SK-N-SH (cell line): ENCODE data around the gene BRME1. TPM values are rescaled to one million over a fixed set of nuclear protein-coding genes. Genes with fewer than 3 reads are reported as not detected.
A peak's percentile ranks its signal among the peaks of the same experiment; 100 is the strongest.

Experiments used
- CTCF ChIA-PET: fragments of 300-600, 350-600 bp; formaldehyde crosslinking; extraction: SDS; loops from one replicate; lab custom pipeline; 2021; lab: Yijun Ruan, JAX
- POLR2A ChIA-PET: fragments of 350-600 bp; sonication (Branson Sonifier 250); formaldehyde crosslinking; extraction: SDS; loops from one replicate; lab custom pipeline; 2020; ENCODE audit warnings: antibody characterized with exemption, inconsistent platforms; lab: Yijun Ruan, JAX
- DNase-seq: peaks from one replicate; pipeline ENCODE4 v3.0.0; 2012
- H2AFZ ChIP-seq: fragments of 200-600 bp; sonication (generic); 2 replicates; pipeline ENCODE4 v1.8.1; 2016; ENCODE audit warnings: antibody characterized with exemption, mild to moderate bottlenecking, low read depth
- H3F3A ChIP-seq: fragments of 200-600 bp; sonication (generic); replicated peaks from 2 replicates; pipeline ENCODE3; 2016; ENCODE audit warnings: antibody characterized with exemption, mild to moderate bottlenecking; ENCODE audit not compliant: insufficient read depth
- H3K27ac ChIP-seq, 2 experiments: fragments of 200-500 bp in 1 of 2; fragments of 200-600 bp in 1 of 2; sonication (Bioruptor generic) in 1 of 2; sonication (generic), shearing (Covaris generic) in 1 of 2; 2 replicates each; pipeline versions ENCODE4 v1.5.1 to v1.6.1; 2014 to 2016; ENCODE audit warnings: low read depth in 2 of 2, inconsistent platforms in 1 of 2, low read length in 1 of 2, mild to moderate bottlenecking in 1 of 2, mixed read lengths in 1 of 2
- H3K27me3 ChIP-seq: fragments of 200-600 bp; sonication (generic), shearing (Covaris generic); 2 replicates; pipeline ENCODE4 v1.6.1; 2016; ENCODE audit warnings: mixed run types; ENCODE audit not compliant: insufficient read depth
- H3K36me3 ChIP-seq, 2 experiments: fragments of 200-500 bp in 1 of 2; fragments of 200-600 bp in 1 of 2; sonication (Bioruptor generic) in 1 of 2; sonication (generic) in 1 of 2; replicated peaks in 1 of 2; 2 replicates each; pipeline versions ENCODE3 to v1.5.1; 2014 to 2016; ENCODE audit warnings: low read length in 1 of 2, mild to moderate bottlenecking in 1 of 2; ENCODE audit not compliant: insufficient read depth in 2 of 2, control insufficient read depth in 1 of 2
- H3K4me1 ChIP-seq, 2 experiments: fragments of 200-500 bp in 1 of 2; fragments of 200-600 bp in 1 of 2; sonication (Bioruptor generic) in 1 of 2; sonication (generic), shearing (Covaris generic) in 1 of 2; 2 replicates each; pipeline versions ENCODE4 v1.5.1 to v1.6.1; 2014 to 2016; ENCODE audit warnings: low read depth in 1 of 2, low read length in 1 of 2, mixed run types in 1 of 2; ENCODE audit not compliant: insufficient read depth in 2 of 2, control insufficient read depth in 1 of 2
- H3K4me2 ChIP-seq: fragments of 200-600 bp; sonication (generic), shearing (Covaris generic); 2 replicates; pipeline ENCODE4 v1.6.1; 2017; ENCODE audit warnings: mixed run types
- H3K4me3 ChIP-seq, 2 experiments: fragments of 200-500 bp in 1 of 2; fragments of 200-600 bp in 1 of 2; sonication (Bioruptor generic) in 1 of 2; sonication (generic), shearing (Covaris generic) in 1 of 2; 2 replicates each; pipeline versions ENCODE4 v1.5.1 to v1.8.1; 2014 to 2016; ENCODE audit warnings: low read depth in 2 of 2, inconsistent platforms in 1 of 2, low read length in 1 of 2, mild to moderate bottlenecking in 1 of 2, mixed read lengths in 1 of 2, moderate library complexity in 1 of 2
- H3K79me2 ChIP-seq: fragments of 200-600 bp; sonication (generic); 2 replicates; pipeline ENCODE4 v1.8.1; 2017; ENCODE audit warnings: mild to moderate bottlenecking; ENCODE audit not compliant: insufficient read depth
- H3K9ac ChIP-seq: fragments of 200-600 bp; sonication (generic); 2 replicates; pipeline ENCODE4 v1.6.1; 2017; ENCODE audit warnings: mixed run types
- H3K9me2 ChIP-seq: fragments of 200-600 bp; sonication (generic); 2 replicates; pipeline ENCODE4 v1.6.1; 2017; ENCODE audit warnings: mixed run types
- H3K9me3 ChIP-seq: fragments of 200-600 bp; sonication (generic); 2 replicates; pipeline ENCODE4 v1.6.1; 2017; ENCODE audit warnings: mixed run types, mild to moderate bottlenecking, moderate library complexity
- H4K20me1 ChIP-seq: fragments of 200-600 bp; sonication (generic); 2 replicates; pipeline ENCODE4 v1.6.1; 2017; ENCODE audit warnings: mild to moderate bottlenecking, mixed run types; ENCODE audit not compliant: insufficient read depth
- EZH2phosphoT487 ChIP-seq: fragments of 200-600 bp; sonication (generic); IDR thresholded peaks from 2 replicates; pipeline ENCODE4 v1.6.1; 2017; ENCODE audit warnings: low read depth, mixed run types, mild to moderate bottlenecking, antibody characterized with exemption, moderate library complexity, borderline replicate concordance
- FOXJ3 ChIP-seq: sonication (generic); formaldehyde crosslinking; IDR thresholded peaks from 2 replicates; pipeline ENCODE4 v1.5.1; 2020; ENCODE audit warnings: mild to moderate bottlenecking, missing genetic modification reagents
- IRF3 ChIP-seq: fragments of 150-350 bp; IDR thresholded peaks from 2 replicates; pipeline ENCODE4 v1.6.1; 2016; ENCODE audit warnings: mild to moderate bottlenecking, low read depth, low read length
- NFIC ChIP-seq: IDR thresholded peaks from 2 replicates; pipeline ENCODE4 v1.4.0; 2012; ENCODE audit warnings: borderline replicate concordance
- PBX3 ChIP-seq: IDR thresholded peaks from 2 replicates; pipeline ENCODE4; 2012
- POLR2AphosphoS5 ChIP-seq: IDR thresholded peaks from 2 replicates; pipeline ENCODE4 v1.6.1; 2012; ENCODE audit warnings: low read depth, low read length
- SMC3 ChIP-seq: IDR thresholded peaks from 2 replicates; pipeline ENCODE4 v1.6.1; 2012; ENCODE audit warnings: low read depth, low read length, improper control_type of control experiment
- TAF1 ChIP-seq: IDR thresholded peaks from 2 replicates; pipeline ENCODE4 v1.6.1; 2012; ENCODE audit warnings: low read depth, mild to moderate bottlenecking, low read length, moderate library complexity, borderline replicate concordance
- TCF12 ChIP-seq: IDR thresholded peaks from 2 replicates; pipeline ENCODE4 v1.4.0; 2012
- TEAD4 ChIP-seq: IDR thresholded peaks from 2 replicates; pipeline ENCODE4 v1.4.0; 2012; ENCODE audit warnings: mild to moderate bottlenecking, borderline replicate concordance; ENCODE audit not compliant: insufficient read depth
- ZBTB33 ChIP-seq: IDR thresholded peaks from 2 replicates; pipeline ENCODE4 v1.4.0; 2012; ENCODE audit warnings: low read depth, borderline replicate concordance
- WGBS: methylation state at CpG from one replicate; pipeline ENCODE4 v1.1.6; 2017; ENCODE audit warnings: low lambda C conversion rate; 5-methylcytosine and 5-hydroxymethylcytosine counted together
- polyA plus RNA-seq, 3 experiments: library from polyadenylated mRNA; depleted of rRNA; stranded (reverse); fragments of >200 nt; gene quantifications; 2 replicates each; pipeline ENCODE4 v1.2.3, GENCODE V29; 2012
- TF ChIP-seq, protein P1 (sequence below): fragments of 150-350 bp; IDR thresholded peaks from 2 replicates; pipeline ENCODE4 v1.6.1; 2017; ENCODE audit warnings: antibody characterized with exemption, low read length, low read depth, borderline replicate concordance

The BRME1 gene
- polyA plus RNA-seq, 1 of the 3 experiments (the other 2 are of a cell fraction): 1.5 TPM

- Histone ChIP-seq H3F3A (peaks cover 33% of the 10 kb centered on the region), H3K9ac (peak overlapping the region; percentile 74), H3K9me3 (no peaks in the 10 kb centered on the region), H4K20me1 (no peaks in the 10 kb centered on the region), H3K27ac (peak overlapping the region in 1 of 2 experiments; percentile 71; a peak in 1 of 4 replicates), H3K27me3 (no peaks in the 10 kb centered on the region), H3K4me3 (peak overlapping the region; percentile 59 to 70), H3K36me3 (no peaks in the 10 kb centered on the region), H2AFZ (peak overlapping the region; percentile 59; the same call in 1 of the 2 replicates), H3K4me1 (peaks cover 3 to 22% of the 10 kb centered on the region in 2 experiments; a peak in 3 of 4 replicates), H3K4me2 (peak overlapping the region; percentile 87), H3K9me2 (no peaks in the 10 kb centered on the region), H3K79me2 (peaks cover 19% of the 10 kb centered on the region; the same call in 1 of the 2 replicates)
- 93% methylated on average over 12 of the region's 15 CpGs for WGBS
- ChIA-PET POLR2A (interaction anchor here (0.9 to 1.7 kb wide), 4 partner anchors 19 to 215 kb away, joined by 3 to 4 read pairs (median 4); no protein-coding TSS in a partner anchor), CTCF (interaction anchor here (0.8 to 5.7 kb wide), 7 partner anchors 11 to 482 kb away, joined by 3 to 61 read pairs (median 3); no protein-coding TSS in a partner anchor)
- no peak for DNase-seq
- TF ChIP-seq TCF12: no peak
- no peak for TF ChIP-seq TEAD4
- no peak for TF ChIP-seq ZBTB33
- TF ChIP-seq TAF1: no peak
- no peak for TF ChIP-seq IRF3
- TF ChIP-seq FOXJ3 (CRISPR knock-in tag): no peak
- no peak for TF ChIP-seq PBX3
- TF ChIP-seq POLR2AphosphoS5: no peak
- no peak for TF ChIP-seq SMC3
- TF ChIP-seq EZH2phosphoT487: no peak
- TF ChIP-seq, protein P1, sequence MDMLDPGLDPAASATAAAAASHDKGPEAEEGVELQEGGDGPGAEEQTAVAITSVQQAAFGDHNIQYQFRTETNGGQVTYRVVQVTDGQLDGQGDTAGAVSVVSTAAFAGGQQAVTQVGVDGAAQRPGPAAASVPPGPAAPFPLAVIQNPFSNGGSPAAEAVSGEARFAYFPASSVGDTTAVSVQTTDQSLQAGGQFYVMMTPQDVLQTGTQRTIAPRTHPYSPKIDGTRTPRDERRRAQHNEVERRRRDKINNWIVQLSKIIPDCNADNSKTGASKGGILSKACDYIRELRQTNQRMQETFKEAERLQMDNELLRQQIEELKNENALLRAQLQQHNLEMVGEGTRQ: no peak
- no peak for TF ChIP-seq NFIC
Observed at GRCh38 chr19:13866463-13867046, 39.4 kb downstream of the BRME1 start.
